Measurements from ENCODE around the gene EPX. TPM values are rescaled to one million over a fixed set of nuclear protein-coding genes. Genes with fewer than 3 reads are reported as not detected.

EPX gene
- total RNA-seq, 8 experiments from 2014 or later, result 0.27 to 0.66 (median 0.38) TPM; not detected in 3

DNA sequence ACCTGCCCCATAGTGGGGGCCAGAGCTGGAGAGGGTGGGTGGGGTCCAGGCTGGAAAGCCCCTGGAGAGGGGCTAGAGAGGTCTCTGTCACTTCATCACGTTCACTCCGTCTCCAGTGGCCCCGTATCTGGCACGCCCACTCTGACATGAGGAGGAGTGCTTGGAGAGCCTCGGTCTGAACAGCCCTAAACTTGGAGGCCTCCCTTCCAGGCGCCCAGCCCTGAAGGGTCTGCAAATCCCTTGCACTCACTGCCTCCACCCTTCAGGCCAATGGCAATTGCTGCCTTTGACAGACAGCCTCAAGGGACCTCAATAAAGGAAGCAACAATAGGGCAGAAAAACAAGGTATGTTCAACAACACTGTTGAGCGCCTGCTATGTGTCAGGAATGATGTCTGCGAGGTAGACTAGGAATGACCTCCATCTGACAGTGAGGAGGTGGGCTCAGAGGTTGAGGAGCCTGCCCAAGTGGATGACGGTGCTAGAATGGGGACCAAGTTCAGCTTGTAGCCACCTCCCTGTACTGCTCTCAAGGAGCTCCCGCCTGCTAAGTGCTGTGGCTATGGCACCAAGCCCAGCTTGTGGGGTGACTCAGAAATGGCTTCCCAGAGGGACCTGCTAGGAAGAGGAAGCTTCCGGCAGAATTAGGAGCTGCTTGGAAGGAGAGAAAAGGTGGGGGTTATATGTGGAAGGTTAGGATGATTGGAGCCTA lies 2.9 kb upstream of the EPX start:
- H3K4me1 ChIP-seq (replicated peaks in 1 of 2), result no peaks in the 10 kb centered on the region
- 15 to 100% (median 62%) methylated on average over 1 to 5 of the region's 11 CpGs; no CpG with 5 or more reads in 3 of the 10 experiments for WGBS, 10 experiments
- no peak overlapping the region for H3K27ac ChIP-seq
- in situ Hi-C loops (cut with MboI; ENCODE audit: low pct_unique_long_range_greater_than_20kb in 2 of 9, low sequenced_read_pairs in 9 of 9, unreplicated experiment in 9 of 9), result no loop called here
- no peak overlapping the region for H3K4me3 ChIP-seq
- ATAC-seq (replicated peaks in 6 of 8), result peak in 2 of 8 experiments; percentile 96

DNA sequence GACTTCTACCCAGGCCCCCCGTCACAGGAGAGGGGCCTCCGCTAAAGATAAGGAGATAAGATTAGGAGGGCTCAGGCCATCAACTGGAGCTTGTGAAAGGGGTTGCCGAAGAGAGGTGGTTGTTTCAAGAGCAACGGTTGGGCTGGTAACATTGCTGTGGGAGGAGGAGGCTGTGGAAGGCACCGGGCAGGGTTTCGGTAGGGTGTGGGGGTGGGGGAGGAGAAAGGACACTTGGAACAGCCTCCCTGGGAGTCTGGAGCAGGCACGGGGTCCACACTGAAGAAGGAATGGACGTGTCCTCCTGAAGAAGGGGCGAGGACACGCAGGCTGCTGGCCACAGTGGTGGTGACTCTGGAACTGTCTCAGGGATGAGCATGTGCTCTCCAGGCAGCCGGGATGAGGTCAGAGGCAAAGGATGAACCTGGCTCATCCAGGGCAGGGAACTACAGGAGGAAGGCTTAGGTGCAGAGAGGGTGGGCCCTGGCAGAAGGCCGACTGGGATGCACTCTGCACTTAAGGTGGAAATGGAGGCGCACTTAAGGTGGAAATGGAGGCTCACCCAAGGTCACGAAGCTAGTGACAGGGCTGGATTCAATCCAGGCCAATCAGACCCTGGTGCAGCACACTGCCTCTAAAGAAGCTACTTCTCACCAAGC lies 1.2 kb upstream of the EPX start:
- in situ Hi-C loops (cut with MboI; ENCODE audit: low pct_unique_long_range_greater_than_20kb in 2 of 9, low sequenced_read_pairs in 9 of 9, unreplicated experiment in 9 of 9), result no loop called here
- 0 to 100% (median 50%) methylated on average over 1 to 7 of the region's 14 CpGs; no CpG with 5 or more reads in 4 of the 10 experiments for WGBS, 10 experiments
- peak in 1 of 8 experiments; percentile 37 for ATAC-seq (replicated peaks in 6 of 8)
- Histone ChIP-seq H3K4me3 (no peak overlapping the region), H3K4me1 (replicated peaks in 1 of 2) (no peaks in the 10 kb centered on the region), H3K27ac (no peak overlapping the region)

DNA sequence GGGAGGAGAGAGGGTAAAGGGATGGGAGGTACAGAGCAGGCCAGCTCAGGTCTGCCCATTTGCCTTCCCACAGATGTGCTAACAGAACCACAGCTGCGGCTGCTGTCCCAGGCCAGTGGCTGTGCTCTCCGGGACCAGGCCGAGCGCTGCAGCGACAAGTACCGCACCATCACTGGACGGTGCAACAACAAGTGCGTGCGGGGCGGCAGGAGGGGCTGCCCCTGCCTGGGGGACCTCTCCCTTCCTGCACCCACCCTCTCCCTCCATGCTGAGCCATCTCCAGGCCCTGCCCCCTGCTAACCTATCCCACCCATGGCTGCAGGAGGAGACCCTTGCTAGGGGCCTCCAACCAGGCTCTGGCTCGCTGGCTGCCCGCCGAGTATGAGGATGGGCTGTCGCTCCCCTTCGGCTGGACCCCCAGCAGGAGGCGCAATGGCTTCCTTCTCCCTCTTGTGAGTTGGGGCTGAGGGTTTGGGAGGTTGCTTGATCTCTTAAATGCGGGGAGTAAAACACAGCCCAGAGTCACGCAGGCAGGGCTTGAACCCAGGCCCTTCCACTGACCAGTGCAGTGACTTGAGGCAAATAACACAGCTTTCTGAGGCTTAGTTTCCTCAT lies 1.2 kb downstream of the EPX start:
- no peak overlapping the region for H3K27ac ChIP-seq
- in situ Hi-C loops (cut with MboI; ENCODE audit: low pct_unique_long_range_greater_than_20kb in 2 of 9, low sequenced_read_pairs in 9 of 9, unreplicated experiment in 9 of 9), result no loop called here
- 20 to 90% (median 62%) methylated on average over 1 to 4 of the region's 18 CpGs; no CpG with 5 or more reads in 6 of the 10 experiments for WGBS, 10 experiments
- H3K4me3 ChIP-seq, result no peak overlapping the region
- no peak for ATAC-seq (replicated peaks in 6 of 8)
- no peaks in the 10 kb centered on the region for H3K4me1 ChIP-seq (replicated peaks in 1 of 2)

DNA sequence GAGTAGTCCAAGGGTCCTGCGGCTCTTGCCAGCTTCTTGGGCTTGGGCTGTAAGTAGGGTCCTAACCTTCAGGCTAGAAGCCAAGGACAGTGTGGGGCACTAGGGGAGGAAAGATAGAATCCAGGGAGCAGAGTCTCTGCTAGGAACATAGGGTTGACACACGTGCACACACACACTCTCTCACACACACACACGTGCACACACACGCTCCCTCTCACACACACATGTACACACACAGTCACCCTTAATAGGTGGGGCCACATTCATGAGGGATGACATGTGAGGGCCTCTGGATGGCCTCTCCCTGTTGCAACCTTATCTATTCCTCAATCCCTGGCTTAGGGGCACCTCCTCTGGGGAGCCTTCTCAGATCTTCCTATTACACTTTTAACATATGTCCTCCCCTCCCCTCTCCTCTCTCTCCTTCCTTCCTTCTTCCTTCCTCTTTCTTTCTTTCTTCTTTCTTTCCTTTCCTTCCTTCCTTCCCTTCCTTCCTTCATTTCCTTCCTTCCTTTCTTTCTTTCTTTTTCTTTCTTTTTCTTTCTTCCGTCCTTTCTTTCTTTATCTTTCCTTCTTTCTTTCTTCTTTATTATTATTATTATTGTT lies 3.1 kb downstream of the EPX start:
- peak in 2 of 8 experiments; percentile 27 to 37 for ATAC-seq (replicated peaks in 6 of 8)
- in situ Hi-C loops (cut with MboI; ENCODE audit: low pct_unique_long_range_greater_than_20kb in 2 of 9, low sequenced_read_pairs in 9 of 9, unreplicated experiment in 9 of 9), result no loop called here
- WGBS, 10 experiments, result 39 to 100% (median 63%) methylated on average over 1 to 4 of the region's 5 CpGs

DNA sequence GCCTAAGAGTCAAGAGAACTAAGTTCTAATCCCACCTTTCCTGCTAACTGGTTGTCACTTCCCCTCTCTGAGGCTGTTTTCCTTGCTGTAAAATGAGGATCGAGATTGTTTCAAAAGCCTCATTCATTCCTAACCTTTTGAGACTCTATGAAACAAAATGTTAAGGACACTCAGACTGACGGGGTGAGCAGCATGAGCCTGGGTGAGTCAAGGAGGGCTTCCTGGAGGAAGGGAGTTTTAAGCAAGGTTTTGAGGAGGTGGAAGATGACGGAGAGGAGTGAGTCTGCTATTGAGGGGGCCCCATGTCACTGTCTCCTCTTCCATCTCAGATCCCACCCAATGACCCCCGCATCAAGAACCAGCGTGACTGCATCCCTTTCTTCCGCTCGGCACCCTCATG lies 4.1 kb downstream of the EPX start:
- Histone ChIP-seq H3K4me3 (no peak overlapping the region), H3K4me1 (replicated peaks in 1 of 2) (no peaks in the 10 kb centered on the region), H3K27ac (no peak overlapping the region)
- WGBS, 10 experiments, result 13 to 100% (median 71%) methylated on average over 1 to 4 of the region's 7 CpGs; no CpG with 5 or more reads in 1 of the 10 experiments
- in situ Hi-C loops (cut with MboI; ENCODE audit: low pct_unique_long_range_greater_than_20kb in 2 of 9, low sequenced_read_pairs in 9 of 9, unreplicated experiment in 9 of 9), result no loop called here
- ATAC-seq (replicated peaks in 6 of 8), result no peak

More for the DNA sequence above, 3.1 kb downstream of the EPX start:
- Histone ChIP-seq H3K4me1 (replicated peaks in 1 of 2) (no peaks in the 10 kb centered on the region), H3K27ac (no peak overlapping the region), H3K4me3 (no peak overlapping the region)

DNA sequence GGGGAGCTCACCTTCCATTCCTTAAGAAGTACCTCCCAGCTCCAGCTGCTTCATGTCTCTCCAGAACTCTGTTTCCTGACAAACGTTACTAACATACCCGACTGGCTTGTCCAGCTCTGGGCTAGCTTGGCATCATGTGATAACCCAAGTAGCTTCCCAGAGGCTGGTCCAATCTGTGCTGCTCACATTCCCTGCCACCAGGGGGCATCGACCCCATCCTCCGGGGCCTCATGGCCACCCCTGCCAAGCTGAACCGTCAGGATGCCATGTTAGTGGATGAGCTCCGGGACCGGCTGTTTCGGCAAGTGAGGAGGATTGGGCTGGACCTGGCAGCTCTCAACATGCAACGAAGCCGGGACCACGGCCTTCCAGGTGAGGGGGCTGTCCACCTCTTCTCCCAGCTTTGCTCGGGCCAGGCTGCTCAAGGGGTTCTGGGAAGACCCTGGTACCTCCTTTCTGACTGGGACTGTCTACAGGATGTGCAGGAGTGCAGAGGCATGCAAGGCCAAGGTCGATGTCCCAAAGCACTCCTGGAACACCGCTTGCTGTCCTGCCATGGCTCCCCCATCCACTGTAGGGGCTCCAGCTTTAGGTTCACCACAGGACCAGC lies 7.6 kb downstream of the EPX start:
- ATAC-seq (replicated peaks in 6 of 8), result peak; percentile 45 to 98 (median 62)
- Histone ChIP-seq H3K27ac (no peak overlapping the region), H3K4me1 (replicated peaks in 1 of 2) (no peaks in the 10 kb centered on the region), H3K4me3 (no peak overlapping the region)
- WGBS, 10 experiments, result 0 to 69% (median 8%) methylated on average over 2 to 4 of the region's 14 CpGs; no CpG with 5 or more reads in 5 of the 10 experiments
- in situ Hi-C loops (cut with MboI; ENCODE audit: low pct_unique_long_range_greater_than_20kb in 2 of 9, low sequenced_read_pairs in 9 of 9, unreplicated experiment in 9 of 9), result no loop called here

DNA sequence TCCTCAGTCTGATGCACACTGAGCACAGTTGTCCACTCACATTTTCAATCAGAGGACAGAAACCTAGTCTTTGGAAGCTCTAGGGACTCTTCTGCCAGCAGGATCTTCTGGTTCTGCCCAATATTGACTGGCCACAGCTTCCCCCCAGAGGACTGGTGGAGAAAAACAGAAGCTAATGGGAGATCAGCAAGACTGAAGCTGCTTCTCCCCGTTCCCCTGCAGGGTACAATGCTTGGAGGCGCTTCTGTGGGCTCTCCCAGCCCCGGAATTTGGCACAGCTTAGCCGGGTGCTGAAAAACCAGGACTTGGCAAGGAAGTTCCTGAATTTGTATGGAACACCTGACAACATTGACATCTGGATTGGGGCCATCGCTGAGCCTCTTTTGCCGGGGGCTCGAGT lies 10.3 kb downstream of the EPX start:
- in situ Hi-C loops (cut with MboI; ENCODE audit: low pct_unique_long_range_greater_than_20kb in 2 of 9, low sequenced_read_pairs in 9 of 9, unreplicated experiment in 9 of 9), result no loop called here
- ATAC-seq (replicated peaks in 6 of 8), result no peak
- no peak overlapping the region for H3K4me3 ChIP-seq

DNA sequence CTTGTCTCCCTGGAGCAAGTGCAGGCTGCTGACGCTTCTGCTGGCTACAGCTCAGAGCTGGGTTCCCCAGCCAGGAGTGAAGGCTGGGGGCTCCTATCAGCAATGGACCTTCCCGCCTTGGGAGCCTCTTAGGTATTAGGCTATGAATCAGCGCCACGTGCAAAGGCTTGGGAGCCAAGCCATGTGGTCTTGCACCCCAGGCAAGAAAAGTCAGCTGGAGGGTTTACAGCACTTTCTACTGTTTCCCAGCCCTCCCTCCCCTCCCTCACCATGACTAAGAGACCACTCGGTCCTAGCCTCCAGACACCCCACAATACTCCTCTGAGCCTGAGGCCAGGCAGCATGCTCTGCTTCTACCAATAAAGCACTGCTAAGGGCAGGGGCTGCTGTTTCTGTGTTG lies 12.3 kb downstream of the EPX start:
- 80 to 100% methylated on average over 1 to 2 of the region's 5 CpGs; no CpG with 5 or more reads in 8 of the 10 experiments for WGBS, 10 experiments
- no peak for ATAC-seq (replicated peaks in 6 of 8)
- Histone ChIP-seq H3K4me3 (no peak overlapping the region), H3K27ac (no peak overlapping the region), H3K4me1 (replicated peaks in 1 of 2) (no peaks in the 10 kb centered on the region)
- in situ Hi-C loops (cut with MboI; ENCODE audit: low pct_unique_long_range_greater_than_20kb in 2 of 9, low sequenced_read_pairs in 9 of 9, unreplicated experiment in 9 of 9), result no loop called here

More for the DNA sequence above, 10.3 kb downstream of the EPX start:
- WGBS, 10 experiments, result 37 to 90% (median 84%) methylated on average over 1 to 7 of the region's 7 CpGs; no CpG with 5 or more reads in 5 of the 10 experiments
- Histone ChIP-seq H3K4me1 (replicated peaks in 1 of 2) (no peaks in the 10 kb centered on the region), H3K27ac (no peak overlapping the region)

DNA sequence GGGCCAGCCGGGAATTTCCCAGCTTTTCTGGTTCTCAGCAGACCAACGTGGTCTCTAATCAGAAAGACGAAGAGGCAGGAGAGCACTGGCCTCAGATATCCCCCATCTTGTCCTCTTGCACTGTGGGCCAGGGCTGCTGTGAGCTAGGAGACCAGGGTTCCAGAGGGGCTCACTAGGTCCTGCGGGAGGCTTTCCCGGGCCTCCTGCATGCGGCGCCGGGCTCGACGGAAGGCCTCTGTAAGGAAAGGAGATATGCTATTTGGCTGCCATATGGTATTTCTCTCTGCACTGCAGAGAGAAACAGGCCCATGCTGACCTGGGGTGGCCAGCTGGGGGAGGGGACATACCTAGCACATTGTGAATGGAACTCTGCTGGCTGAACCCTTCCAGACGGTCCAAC lies 13.4 kb downstream of the EPX start:
- no peaks in the 10 kb centered on the region for H3K4me1 ChIP-seq (replicated peaks in 1 of 2)
- in situ Hi-C loops (cut with MboI; ENCODE audit: low pct_unique_long_range_greater_than_20kb in 2 of 9, low sequenced_read_pairs in 9 of 9, unreplicated experiment in 9 of 9), result no loop called here
- ATAC-seq (replicated peaks in 6 of 8), result no peak
- H3K4me3 ChIP-seq, result no peak overlapping the region
- WGBS, 10 experiments, result 67 to 100% (median 92%) methylated on average over 1 to 6 of the region's 11 CpGs; no CpG with 5 or more reads in 3 of the 10 experiments
- H3K27ac ChIP-seq, result no peak overlapping the region

DNA sequence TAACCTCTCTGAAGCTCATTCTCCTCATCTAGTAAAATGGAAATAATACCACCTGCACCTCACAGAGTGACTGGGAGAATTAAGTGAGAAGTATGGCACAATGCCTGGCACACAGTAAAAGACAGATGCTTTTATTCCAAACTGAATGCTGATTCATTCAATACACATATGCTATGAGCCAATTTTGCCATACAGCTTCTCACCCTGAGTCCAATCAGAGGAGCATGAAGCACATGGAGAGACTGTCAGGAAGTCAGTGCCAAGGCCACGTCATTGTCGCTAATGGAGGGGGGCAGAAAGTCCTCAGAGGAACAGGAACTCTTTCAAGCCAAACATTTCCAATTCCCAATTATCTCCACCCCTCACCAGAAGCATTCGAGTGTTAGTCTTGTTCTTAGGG lies 14.9 kb downstream of the EPX start:
- no peak for ATAC-seq (replicated peaks in 6 of 8)

DNA sequence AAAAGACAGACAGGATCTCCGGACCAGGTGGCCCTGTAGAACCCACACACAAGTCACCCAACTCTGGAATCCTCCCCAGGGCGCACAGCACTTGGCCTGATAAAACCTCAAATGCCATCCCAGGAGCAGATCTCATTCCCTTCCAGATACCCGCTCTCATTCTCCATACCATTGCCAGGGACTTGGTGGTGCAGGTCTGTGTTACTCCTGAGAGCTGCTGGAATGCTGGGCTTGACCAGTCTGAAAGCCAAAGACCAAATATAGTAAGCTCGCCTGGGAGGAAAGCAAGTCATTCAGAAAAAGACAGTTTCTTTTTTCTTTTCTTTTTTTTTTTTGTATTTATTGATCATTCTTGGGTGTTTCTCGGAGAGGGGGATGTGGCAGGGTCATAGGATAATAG lies 15.8 kb downstream of the EPX start:
- Histone ChIP-seq H3K4me1 (replicated peaks in 1 of 2) (no peaks in the 10 kb centered on the region), H3K4me3 (no peak overlapping the region), H3K27ac (no peak overlapping the region)
- no peak for ATAC-seq (replicated peaks in 6 of 8)
- WGBS, 10 experiments, result 83 to 100% (median 93%) methylated on average over 1 to 3 of the region's 5 CpGs; no CpG with 5 or more reads in 2 of the 10 experiments
- in situ Hi-C loops (cut with MboI; ENCODE audit: low pct_unique_long_range_greater_than_20kb in 2 of 9, low sequenced_read_pairs in 9 of 9, unreplicated experiment in 9 of 9), result no loop called here

More for the DNA sequence above, 14.9 kb downstream of the EPX start:
- Histone ChIP-seq H3K4me1 (replicated peaks in 1 of 2) (no peaks in the 10 kb centered on the region), H3K27ac (no peak overlapping the region), H3K4me3 (no peak overlapping the region)
- in situ Hi-C loops (cut with MboI; ENCODE audit: low pct_unique_long_range_greater_than_20kb in 2 of 9, low sequenced_read_pairs in 9 of 9, unreplicated experiment in 9 of 9), result no loop called here
- 7 to 100% (median 78%) methylated on average over 1 to 3 of the region's 3 CpGs; no CpG with 5 or more reads in 2 of the 10 experiments for WGBS, 10 experiments

DNA sequence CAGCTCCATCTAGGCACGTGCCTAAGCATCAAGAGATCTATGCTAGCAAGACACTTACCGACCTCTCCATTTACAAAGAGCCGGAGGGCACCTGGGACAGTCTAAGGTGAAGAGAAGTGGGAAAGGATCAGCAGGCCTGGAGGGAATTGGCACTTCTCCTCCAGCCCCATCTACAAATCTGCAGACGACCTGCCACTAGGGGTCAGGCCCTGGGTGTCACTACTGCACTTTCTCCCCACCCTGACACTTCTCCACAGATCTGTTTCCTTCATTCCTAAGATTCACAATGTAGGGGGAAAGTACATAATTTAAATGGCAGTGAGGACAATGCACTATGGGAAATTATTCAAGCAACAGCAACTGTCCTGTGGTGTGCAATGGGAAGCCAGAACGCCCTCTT lies 18.4 kb downstream of the EPX start:
- ATAC-seq (replicated peaks in 6 of 8), result peak in 1 of 8 experiments; percentile 31

More for the DNA sequence above, 18.4 kb downstream of the EPX start:
- 63 to 100% (median 87%) methylated on average over 1 to 4 of the region's 5 CpGs; no CpG with 5 or more reads in 4 of the 10 experiments for WGBS, 10 experiments
- Histone ChIP-seq H3K4me1 (replicated peaks in 1 of 2) (no peaks in the 10 kb centered on the region), H3K4me3 (no peak overlapping the region), H3K27ac (no peak overlapping the region)
- in situ Hi-C loops (cut with MboI; ENCODE audit: low pct_unique_long_range_greater_than_20kb in 2 of 9, low sequenced_read_pairs in 9 of 9, unreplicated experiment in 9 of 9), result no loop called here

Data from motor neuron (in vitro differentiated cells).